ENCODE measurements around the gene E2F4. TPM values are rescaled to one million over a fixed set of nuclear protein-coding genes. Genes with fewer than 3 reads are reported as not detected.
A peak's percentile ranks its signal among the peaks of the same experiment; 100 is the strongest.

E2F4 gene
- polyA plus RNA-seq, 4 donors: 53.3 to 79.1 (median 62.8) TPM

- DNase-seq (ENCODE audit: low read depth in 4 of 4, low spot score in 2 of 4): no peak
These were observed 17.9 kb upstream of the E2F4 start for GRCh38 chr16:67173808-67174705.

GRCh38 chr16:67174706-67175231 lies 17.2 kb upstream of the E2F4 start:
- no peak for DNase-seq (ENCODE audit: low read depth in 4 of 4, low spot score in 2 of 4)

- no peak for DNase-seq (ENCODE audit: low read depth in 4 of 4, low spot score in 2 of 4)
These were observed 15.3 kb upstream of the E2F4 start for GRCh38 chr16:67176662-67177061.

GRCh38 chr16:67177743-67178699 lies 13.9 kb upstream of the E2F4 start:
- DNase-seq (ENCODE audit: low read depth in 4 of 4, low spot score in 2 of 4): no peak

GRCh38 chr16:67179421-67180080 lies 12.4 kb upstream of the E2F4 start:
- DNase-seq (ENCODE audit: low read depth in 4 of 4, low spot score in 2 of 4): no peak

- DNase-seq (ENCODE audit: low read depth in 4 of 4, low spot score in 2 of 4): no peak
These were observed 11.8 kb upstream of the E2F4 start for GRCh38 chr16:67180166-67180565.

GRCh38 chr16:67181346-67181745 lies 10.6 kb upstream of the E2F4 start:
- no peak for DNase-seq (ENCODE audit: low read depth in 4 of 4, low spot score in 2 of 4)

GRCh38 chr16:67182288-67182687 lies 9.7 kb upstream of the E2F4 start:
- DNase-seq (ENCODE audit: low read depth in 4 of 4, low spot score in 2 of 4): no peak

GRCh38 chr16:67183284-67183626 lies 8.7 kb upstream of the E2F4 start:
- no peak for DNase-seq (ENCODE audit: low read depth in 4 of 4, low spot score in 2 of 4)

- DNase-seq (ENCODE audit: low read depth in 4 of 4, low spot score in 2 of 4): peak; percentile 89 to 93 (median 90)
These were observed 8.1 kb upstream of the E2F4 start, which contains the start of gene MATCAP1 for GRCh38 chr16:67183627-67184452. Gene MATCAP1, minus strand, starts transcription at chr16:67183963. Its CDS starts 3,353 bp downstream, at chr16:67180610.

GRCh38 chr16:67184453-67184994 lies 7.4 kb upstream of the E2F4 start:
- no peak for DNase-seq (ENCODE audit: low read depth in 4 of 4, low spot score in 2 of 4)

GRCh38 chr16:67184995-67185650 lies 6.8 kb upstream of the E2F4 start:
- peak in 2 of 4 donors; percentile 72 to 89 for DNase-seq (ENCODE audit: low read depth in 4 of 4, low spot score in 2 of 4)

- DNase-seq (ENCODE audit: low read depth in 4 of 4, low spot score in 2 of 4): no peak
These were observed 6.3 kb upstream of the E2F4 start for GRCh38 chr16:67185651-67186134.

- no peak for DNase-seq (ENCODE audit: low read depth in 4 of 4, low spot score in 2 of 4)
These were observed 5.4 kb upstream of the E2F4 start for GRCh38 chr16:67186550-67186950.

GRCh38 chr16:67187175-67187890 lies 4.6 kb upstream of the E2F4 start:
- DNase-seq (ENCODE audit: low read depth in 4 of 4, low spot score in 2 of 4): no peak

GRCh38 chr16:67188323-67188722 lies 3.6 kb upstream of the E2F4 start:
- no peak for DNase-seq (ENCODE audit: low read depth in 4 of 4, low spot score in 2 of 4)

- DNase-seq (ENCODE audit: low read depth in 4 of 4, low spot score in 2 of 4): no peak
These were observed 3.2 kb upstream of the E2F4 start for GRCh38 chr16:67188798-67189197.

- no peak for DNase-seq (ENCODE audit: low read depth in 4 of 4, low spot score in 2 of 4)
These were observed 1.9 kb upstream of the E2F4 start, which contains the start of gene EXOC3L1 for GRCh38 chr16:67190041-67190440. Gene EXOC3L1, minus strand, starts transcription at chr16:67190136. Its CDS starts 460 bp downstream, at chr16:67189676.
